GM12878 (cell line): ENCODE results near the gene RUVBL2. TPM values are rescaled to one million over a fixed set of nuclear protein-coding genes. Genes with fewer than 3 reads are reported as not detected.

ENCODE experiments used
- ASH2L ChIP-seq: fragments of 300-600, 200-600 bp; sonication (generic); IDR thresholded peaks from 2 replicates; pipeline ENCODE4 v1.6.1; 2017; ENCODE audit warnings: low read depth, mild to moderate bottlenecking, borderline replicate concordance
- ATF2 ChIP-seq: IDR thresholded peaks from 2 replicates; pipeline ENCODE4 v1.6.1; 2012; ENCODE audit warnings: low read length, inconsistent platforms
- BRCA1 ChIP-seq: IDR thresholded peaks from 2 replicates; pipeline ENCODE4 v1.6.1; 2011; ENCODE audit warnings: low read depth, low read length, improper control_type of control experiment
- CHD1 ChIP-seq: IDR thresholded peaks from 2 replicates; pipeline ENCODE4 v1.6.1; 2012; ENCODE audit warnings: low read depth, low read length, improper control_type of control experiment
- CTCF ChIP-seq, 3 experiments: IDR thresholded peaks in 2 of 3; conservative IDR thresholded peaks in 1 of 3; 2 replicates each; pipeline ENCODE4 v1.5.1; 2011; ENCODE audit warnings: low read depth in 3 of 3, low read length in 3 of 3, mild to moderate bottlenecking in 3 of 3, control low read depth in 2 of 3, moderate library complexity in 2 of 3, inconsistent platforms in 1 of 3, mixed read lengths in 1 of 3; ENCODE audit not compliant: control insufficient read depth in 2 of 3, insufficient read depth in 1 of 3; ENCODE audit errors: extremely low read depth in 1 of 3
- E2F4 ChIP-seq: IDR thresholded peaks from 2 replicates; pipeline ENCODE4 v1.6.1; 2012; ENCODE audit warnings: low read depth, low read length, improper control_type of control experiment
- ETV6 ChIP-seq, 2 experiments: fragments of 450-650 bp in 1 of 2; IDR thresholded peaks in 1 of 2; conservative IDR thresholded peaks in 1 of 2; 2 replicates each; pipeline ENCODE4 v1.6.1; 2014; ENCODE audit warnings: antibody characterized with exemption in 1 of 2, borderline replicate concordance in 1 of 2, low read depth in 1 of 2, mild to moderate bottlenecking in 1 of 2, moderate library complexity in 1 of 2
- FOXK2 ChIP-seq: fragments of 450-650 bp; IDR thresholded peaks from 2 replicates; pipeline ENCODE4 v1.6.1; 2017; ENCODE audit warnings: mild to moderate bottlenecking, moderate library complexity
- HSF1 ChIP-seq: fragments of 150-350 bp; IDR thresholded peaks from 2 replicates; pipeline ENCODE4 v1.6.1; 2014; ENCODE audit warnings: mild to moderate bottlenecking, low read depth, low read length
- MTA2 ChIP-seq: fragments of 450-650 bp; IDR thresholded peaks from 2 replicates; pipeline ENCODE4 v1.6.1; 2016; ENCODE audit warnings: low read depth, mild to moderate bottlenecking, moderate library complexity
- MYC ChIP-seq: IDR thresholded peaks from 2 replicates; pipeline ENCODE4 v1.6.1; 2011; ENCODE audit warnings: mild to moderate bottlenecking, low read length, moderate library complexity, inconsistent platforms; ENCODE audit not compliant: insufficient read depth, insufficient replicate concordance, insufficient read length, severe bottlenecking
- NFXL1 ChIP-seq: fragments of 450-650 bp; IDR thresholded peaks from 2 replicates; pipeline ENCODE4 v1.6.1; 2017; ENCODE audit warnings: antibody characterized with exemption, mild to moderate bottlenecking, borderline replicate concordance
- NRF1 ChIP-seq: conservative IDR thresholded peaks from 2 replicates; pipeline ENCODE4 v1.6.1; 2011; ENCODE audit warnings: mild to moderate bottlenecking, low read depth, low read length, improper control_type of control experiment
- PAX5 ChIP-seq: IDR thresholded peaks from 2 replicates; pipeline ENCODE4 v1.6.1; 2011; ENCODE audit warnings: low read depth, low read length, borderline replicate concordance
- POLR2A ChIP-seq: IDR thresholded peaks from 2 replicates; pipeline ENCODE4 v1.6.1; 2011; ENCODE audit warnings: low read depth, mild to moderate bottlenecking, low read length
- POLR2AphosphoS2 ChIP-seq: IDR thresholded peaks from 2 replicates; pipeline ENCODE4 v1.6.1; 2011; ENCODE audit warnings: low read depth, mild to moderate bottlenecking, low read length, improper control_type of control experiment, moderate library complexity
- RUNX3 ChIP-seq: IDR thresholded peaks from 2 replicates; pipeline ENCODE4 v1.6.1; 2012; ENCODE audit warnings: low read length, inconsistent platforms
- SREBF2 ChIP-seq: IDR thresholded peaks from 2 replicates; pipeline ENCODE4 v1.6.1; 2012; ENCODE audit warnings: mild to moderate bottlenecking, low read length
- USF1 ChIP-seq: IDR thresholded peaks from 2 replicates; pipeline ENCODE4 v1.6.1; 2011; ENCODE audit warnings: borderline replicate concordance, low read depth, mild to moderate bottlenecking, moderate library complexity, mixed read lengths, low read length; ENCODE audit not compliant: insufficient read depth; ENCODE audit errors: extremely low read length
- USF2 ChIP-seq: IDR thresholded peaks from 2 replicates; pipeline ENCODE4 v1.6.1; 2011; ENCODE audit warnings: low read depth, low read length, improper control_type of control experiment, borderline replicate concordance
- YBX1 ChIP-seq: fragments of 450-650 bp; IDR thresholded peaks from 2 replicates; pipeline ENCODE4 v1.6.1; 2016; ENCODE audit warnings: antibody characterized with exemption
- ZZZ3 ChIP-seq: IDR thresholded peaks from 2 replicates; pipeline ENCODE4 v1.6.1; 2011; ENCODE audit warnings: low read depth; ENCODE audit not compliant: control insufficient read depth, insufficient read length
- polyA plus RNA-seq, 11 experiments: library from polyadenylated mRNA; depleted of rRNA in 4 of 11; unstranded in 6 of 11; stranded (reverse) in 5 of 11; fragments of >200 nt; fragmentation: Nextera tagmentation in 4 of 11; fragmentation: Illumina TruSeq in 1 of 11; extraction: Ambion mirVana in 4 of 11; extraction: Trizol in 1 of 11; gene quantifications; 1 replicate in 1 of 11; 2 replicates in 10 of 11; pipeline versions ENCODE4 v1.2.1 to v1.2.3, GENCODE V29; 2011 to 2016; ENCODE audit warnings: inconsistent platforms in 2 of 11, missing spikeins in 2 of 11, low read depth in 1 of 11
- total RNA-seq, 4 experiments: library from RNA; depleted of rRNA in 3 of 4; stranded (reverse); fragments of >200 nt in 3 of 4; fragmentation: Illumina TruSeq in 1 of 4; extraction: Trizol in 1 of 4; gene quantifications; 2 replicates each; pipeline versions ENCODE4 v1.2.1 to v1.2.3, GENCODE V29; 2013 to 2021

The RUVBL2 gene
- total and polyA plus RNA-seq, 10 of the 15 experiments (the other 5 are each of a cell fraction or from before 2014, with no cell fraction given) = 33.8 to 224 (median 125) TPM

GRCh38 chr19:48965040-48965805 lies 28.5 kb upstream of the RUVBL2 start, which contains the start of gene FTL (continued):
- TF ChIP-seq HSF1 = no peak
- TF ChIP-seq CTCF (IDR thresholded peaks at IDR 0.05 in 2 of 3, conservative IDR thresholded peaks at IDR 0.05 in 1 of 3; ENCODE audit: control insufficient read depth in 2 of 3, extremely low read depth in 1 of 3, insufficient read depth in 1 of 3, low read depth in 3 of 3, low read length in 3 of 3) = no peak
- peak; percentile 100 for TF ChIP-seq POLR2AphosphoS2
- no peak for TF ChIP-seq ETV6 (conservative IDR thresholded peaks at IDR 0.05 in 1 of 2, IDR thresholded peaks at IDR 0.05 in 1 of 2; ENCODE audit: borderline replicate concordance in 1 of 2, low read depth in 1 of 2)
- TF ChIP-seq CHD1 = peak; percentile 92
- no peak for TF ChIP-seq BRCA1
- no peak for TF ChIP-seq SREBF2
- TF ChIP-seq YBX1 = no peak
- TF ChIP-seq MTA2 = 0 out of 2 replicates have a peak, but pooled peaks have one; percentile 38
- peak; percentile 95 for TF ChIP-seq POLR2A
- no peak for TF ChIP-seq E2F4
- peak; percentile 73 for TF ChIP-seq RUNX3
- TF ChIP-seq USF1 = peak; percentile 57
- no peak for TF ChIP-seq MYC
- no peak for TF ChIP-seq NRF1
- TF ChIP-seq PAX5 = no peak
- TF ChIP-seq ASH2L = no peak
- no peak; the same call in 1 of the 2 replicates for TF ChIP-seq USF2
- no peak for TF ChIP-seq ZZZ3
- TF ChIP-seq ATF2 = no peak
- TF ChIP-seq NFXL1 = no peak
- TF ChIP-seq FOXK2 = peak; percentile 46; the same call in 1 of the 2 replicates
